ENCODE results near the gene DPP7. TPM values are rescaled to one million over a fixed set of nuclear protein-coding genes. Genes with fewer than 3 reads are reported as not detected.
A peak's percentile ranks its signal among the peaks of the same experiment; 100 is the strongest.

DPP7 gene
- total and polyA plus RNA-seq, 2 experiments from 2014 or later, result 134 to 145 TPM

DNA sequence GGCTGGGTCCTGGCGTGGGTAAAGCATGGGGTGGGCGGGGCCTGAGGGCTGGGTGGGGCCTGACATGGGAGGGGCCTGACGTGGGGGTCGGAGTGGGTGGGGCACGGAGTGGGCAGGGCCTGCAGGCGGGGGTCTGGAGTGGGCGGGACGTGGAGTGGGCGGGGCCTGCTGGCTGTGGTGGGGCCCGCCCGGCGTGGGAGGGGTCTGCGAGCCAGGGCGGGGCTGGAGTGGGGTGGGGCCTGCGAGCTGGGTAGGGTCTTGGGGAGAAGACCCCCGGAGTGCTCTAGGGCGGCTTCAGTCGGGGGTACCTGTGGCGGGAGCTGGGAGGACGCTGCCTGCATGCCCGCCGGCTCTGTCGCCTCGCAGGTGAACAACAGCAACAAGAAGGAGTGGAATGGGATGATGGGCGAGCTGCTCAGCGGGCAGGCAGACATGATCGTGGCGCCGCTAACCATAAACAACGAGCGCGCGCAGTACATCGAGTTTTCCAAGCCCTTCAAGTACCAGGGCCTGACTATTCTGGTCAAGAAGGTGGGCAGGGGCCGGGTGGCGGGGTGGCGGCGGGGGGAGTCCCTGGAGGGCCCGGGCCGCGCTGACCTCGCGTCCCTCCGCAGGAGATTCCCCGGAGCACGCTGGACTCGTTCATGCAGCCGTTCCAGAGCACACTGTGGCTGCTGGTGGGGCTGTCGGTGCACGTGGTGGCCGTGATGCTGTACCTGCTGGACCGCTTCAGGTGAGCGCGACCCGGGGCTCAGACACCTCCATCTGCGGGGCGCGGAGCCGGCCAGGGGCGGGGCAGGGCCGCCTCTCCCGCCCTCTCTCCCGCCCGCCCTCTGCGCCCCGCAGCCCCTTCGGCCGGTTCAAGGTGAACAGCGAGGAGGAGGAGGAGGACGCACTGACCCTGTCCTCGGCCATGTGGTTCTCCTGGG, 47.3 kb upstream of the DPP7 start:
- H3K4me3 ChIP-seq, result no peak overlapping the region

GRCh38 chr9:137160716-137161557, 46.4 kb upstream of the DPP7 start:
- Histone ChIP-seq H3F3A (ENCODE audit: insufficient read depth) (no peaks in the 10 kb centered on the region), H3K27me3 (replicated peaks; ENCODE audit: insufficient read depth) (peaks cover 40% of the 10 kb centered on the region), H3K4me3 (no peak overlapping the region), H3K9me2 (ENCODE audit: insufficient read depth) (no peaks in the 10 kb centered on the region), H3K79me2 (ENCODE audit: insufficient read depth) (no peaks in the 10 kb centered on the region), H3K27ac (no peak overlapping the region), H2AFZ (no peak overlapping the region), H3K9me3 (ENCODE audit: low read depth) (no peaks in the 10 kb centered on the region), H3K36me3 (ENCODE audit: low read depth) (no peaks in the 10 kb centered on the region), H3K9ac (no peak overlapping the region), H3K4me1 (ENCODE audit: insufficient read depth) (no peaks in the 10 kb centered on the region), H4K20me1 (ENCODE audit: insufficient read depth) (no peaks in the 10 kb centered on the region), H3K4me2 (ENCODE audit: unreplicated experiment) (no peak overlapping the region)
- no peak for DNase-seq
- whole genome bisulfite sequencing, 2 experiments (ENCODE audit: low coverage in 1 of 2, low lambda C conversion rate in 2 of 2, missing lambda C conversion rate in 2 of 2), result 26 to 27% methylated on average over 36 to 56 of the region's 56 CpGs
- TF ChIP-seq EZH2 (IDR thresholded peaks at IDR 0.05; ENCODE audit: insufficient read depth, poor library complexity, severe bottlenecking), result no peak
- TF ChIP-seq EZH2phosphoT487 (IDR thresholded peaks at IDR 0.05; ENCODE audit: insufficient read depth, low read depth), result no peak
- in situ Hi-C loops (cut with MboI), result no loop called here

More for the DNA sequence above, 47.3 kb upstream of the DPP7 start:
- H3K9me2 ChIP-seq (ENCODE audit: insufficient read depth), result no peaks in the 10 kb centered on the region
- TF ChIP-seq EZH2 (IDR thresholded peaks at IDR 0.05; ENCODE audit: insufficient read depth, poor library complexity, severe bottlenecking), result peak; percentile 19
- TF ChIP-seq EZH2phosphoT487 (IDR thresholded peaks at IDR 0.05; ENCODE audit: insufficient read depth, low read depth), result no peak
- H3K9ac ChIP-seq, result no peak overlapping the region
- peak; percentile 18 for DNase-seq
- H3K4me2 ChIP-seq (ENCODE audit: unreplicated experiment), result no peak overlapping the region
- no peaks in the 10 kb centered on the region for H3F3A ChIP-seq (ENCODE audit: insufficient read depth)
- H3K27ac ChIP-seq, result no peak overlapping the region
- in situ Hi-C loops (cut with MboI), result no loop called here
- H3K27me3 ChIP-seq (replicated peaks; ENCODE audit: insufficient read depth), result peaks cover 48% of the 10 kb centered on the region
- no peaks in the 10 kb centered on the region for H3K4me1 ChIP-seq (ENCODE audit: insufficient read depth)
- no peak overlapping the region for H2AFZ ChIP-seq
- H3K79me2 ChIP-seq (ENCODE audit: insufficient read depth), result no peaks in the 10 kb centered on the region
- H3K9me3 ChIP-seq (ENCODE audit: low read depth), result no peaks in the 10 kb centered on the region
- no peaks in the 10 kb centered on the region for H3K36me3 ChIP-seq (ENCODE audit: low read depth)
- WGBS, 2 experiments (ENCODE audit: low coverage in 1 of 2, low lambda C conversion rate in 2 of 2, missing lambda C conversion rate in 2 of 2), result 10 to 15% methylated on average over 21 to 51 of the region's 71 CpGs
- no peaks in the 10 kb centered on the region for H4K20me1 ChIP-seq (ENCODE audit: insufficient read depth)

DNA sequence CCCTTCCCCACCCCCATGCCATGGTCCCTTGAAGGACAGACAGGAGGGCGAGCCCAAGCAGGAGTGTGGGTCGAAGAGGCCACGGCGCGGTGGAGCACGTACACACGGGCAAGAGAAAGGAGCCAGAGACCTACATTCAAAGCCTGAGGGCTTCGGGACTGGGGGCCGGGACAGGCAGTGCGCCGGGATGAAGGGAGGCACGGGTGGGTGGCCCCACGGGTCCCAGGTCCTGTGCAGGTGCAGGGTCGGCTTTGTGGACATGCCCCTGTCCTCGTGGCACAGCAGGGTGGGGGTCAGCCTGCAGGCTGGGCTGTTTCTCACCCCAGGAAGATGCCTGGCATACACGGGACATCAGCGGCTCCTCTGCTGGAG, 45.5 kb upstream of the DPP7 start:
- in situ Hi-C loops (cut with MboI), result no loop called here
- Histone ChIP-seq H3K4me2 (ENCODE audit: unreplicated experiment) (no peak overlapping the region), H3K27me3 (replicated peaks; ENCODE audit: insufficient read depth) (peaks cover 31% of the 10 kb centered on the region), H3K27ac (no peak overlapping the region), H3K9me3 (ENCODE audit: low read depth) (no peaks in the 10 kb centered on the region), H3K9ac (no peak overlapping the region), H3F3A (ENCODE audit: insufficient read depth) (no peaks in the 10 kb centered on the region), H3K9me2 (ENCODE audit: insufficient read depth) (no peaks in the 10 kb centered on the region), H3K36me3 (ENCODE audit: low read depth) (no peaks in the 10 kb centered on the region), H4K20me1 (ENCODE audit: insufficient read depth) (no peaks in the 10 kb centered on the region), H3K79me2 (ENCODE audit: insufficient read depth) (no peaks in the 10 kb centered on the region), H3K4me1 (ENCODE audit: insufficient read depth) (no peaks in the 10 kb centered on the region), H3K4me3 (no peak overlapping the region), H2AFZ (no peak overlapping the region)
- 35 to 43% methylated on average over 16 to 17 of the region's 17 CpGs for WGBS, 2 experiments (ENCODE audit: low coverage in 1 of 2, low lambda C conversion rate in 2 of 2, missing lambda C conversion rate in 2 of 2)
- DNase-seq, result no peak
- TF ChIP-seq EZH2phosphoT487 (IDR thresholded peaks at IDR 0.05; ENCODE audit: insufficient read depth, low read depth), result no peak
- TF ChIP-seq EZH2 (IDR thresholded peaks at IDR 0.05; ENCODE audit: insufficient read depth, poor library complexity, severe bottlenecking), result no peak

Measured in GM23248 (cell line).